Right lobe of liver (tissue), 6 donors: ENCODE data around the gene ASB4. TPM values are rescaled to one million over a fixed set of nuclear protein-coding genes. Genes with fewer than 3 reads are reported as not detected.
A peak's percentile ranks its signal among the peaks of the same experiment; 100 is the strongest.
"Not testable (repeated sequence)": the region's sequence is repeated elsewhere in the genome, so short reads cannot be mapped to it uniquely, and the experiment has no call there.

Experiments
- ATAC-seq, 4 donors: fragments of 200-7000 bp; cut with Tn5 transposase; one replicate each; pipeline ENCODE4 v1.9.1; 2020; ENCODE audit warnings: mild to moderate bottlenecking in 4 of 4, moderate library complexity in 4 of 4
- DNase-seq, 3 donors: peaks; one replicate each; pipeline ENCODE4 v3.0.0-alpha.2; 2020
- H3K27ac ChIP-seq, 3 donors: fragments of 200-600 bp; one replicate each; pipeline ENCODE4 v1.8.0; 2022
- H3K27me3 ChIP-seq, 2 donors: fragments of 200-600 bp; one replicate each; pipeline ENCODE4 v1.8.0; 2022
- H3K36me3 ChIP-seq, 4 donors: fragments of 200-600 bp; sonication (generic) in 1 of 4; one replicate each; pipeline versions ENCODE4 v1.5.1 to v1.8.0; 2017 to 2022; ENCODE audit warnings: control low read depth in 1 of 4
- H3K4me1 ChIP-seq, 4 donors: fragments of 200-600 bp; sonication (generic) in 1 of 4; one replicate each; pipeline versions ENCODE4 v1.5.1 to v1.8.0; 2017 to 2022; ENCODE audit warnings: control low read depth in 1 of 4
- H3K4me3 ChIP-seq, 3 donors: fragments of 200-600 bp; one replicate each; pipeline ENCODE4 v1.8.0; 2022
- H3K9me3 ChIP-seq, 4 donors: fragments of 200-600 bp; sonication (generic) in 1 of 4; one replicate each; pipeline versions ENCODE4 v1.5.1 to v1.8.0; 2017 to 2022; ENCODE audit warnings: control low read depth in 1 of 4
- POLR2A ChIP-seq: fragments of 450-650 bp; IDR thresholded peaks from one replicate; pipeline ENCODE4 v1.6.1; 2017; ENCODE audit warnings: antibody characterized with exemption, mild to moderate bottlenecking
- WGBS: methylation state at CpG from one replicate; pipeline ENCODE4 v1.1.6; 2018; ENCODE audit warnings: low coverage, low lambda C conversion rate; ENCODE audit not compliant: insufficient coverage; ENCODE audit errors: missing lambda C conversion rate; 5-methylcytosine and 5-hydroxymethylcytosine counted together
- intact Hi-C, 2 donors: fragments of 100-400 bp; cut with DNase I; formaldehyde crosslinking; loops; one replicate each; pipeline versions ENCODE4 v1.11.2 to v1.14.1; 2022
- total RNA-seq, 6 experiments: library from RNA; depleted of rRNA in 2 of 6; stranded (reverse); fragments of >200 nt in 2 of 6; fragmentation: NEBNext Ultra II Directional in 3 of 6; extraction: Animal tissue kit (Norgen Biotek cat#: 25700) in 3 of 6; gene quantifications; one replicate each; pipeline versions ENCODE4 v1.1.0 to v1.2.4, GENCODE V29; 2016 to 2023
- TF ChIP-seq, protein P1 (sequence below), 4 donors: fragments of 200-600 bp in 3 of 4; fragments of 450-650 bp in 1 of 4; IDR thresholded peaks; one replicate each; pipeline versions ENCODE4 v1.5.1 to v1.8.0; 2016 to 2022; ENCODE audit warnings: antibody characterized with exemption in 4 of 4, mild to moderate bottlenecking in 2 of 4
- donor health status: DM: no; HTN: yes; CAD: no.
- donor health status: DM: no; HTN: no; CAD: no.
- donor health status: DM: no; HTN: no; CAD: no.
- donor health status: DM: no; HTN: yes; CAD: no.
- donor health status: DM: no; HTN: yes; CAD: no.

ASB4 gene
- total RNA-seq, 6 experiments from 2014 or later: 0.29 to 3.4 (median 0.49) TPM; not detected in 1

GRCh38 chr7:95444796-95445195 lies 40.9 kb upstream of the ASB4 start:
- 41% methylated on average over 2 of the region's 2 CpGs for WGBS
- DNase-seq (no peak), ATAC-seq (peak in 1 of 4 donors; percentile 7)
- TF ChIP-seq, protein P1, sequence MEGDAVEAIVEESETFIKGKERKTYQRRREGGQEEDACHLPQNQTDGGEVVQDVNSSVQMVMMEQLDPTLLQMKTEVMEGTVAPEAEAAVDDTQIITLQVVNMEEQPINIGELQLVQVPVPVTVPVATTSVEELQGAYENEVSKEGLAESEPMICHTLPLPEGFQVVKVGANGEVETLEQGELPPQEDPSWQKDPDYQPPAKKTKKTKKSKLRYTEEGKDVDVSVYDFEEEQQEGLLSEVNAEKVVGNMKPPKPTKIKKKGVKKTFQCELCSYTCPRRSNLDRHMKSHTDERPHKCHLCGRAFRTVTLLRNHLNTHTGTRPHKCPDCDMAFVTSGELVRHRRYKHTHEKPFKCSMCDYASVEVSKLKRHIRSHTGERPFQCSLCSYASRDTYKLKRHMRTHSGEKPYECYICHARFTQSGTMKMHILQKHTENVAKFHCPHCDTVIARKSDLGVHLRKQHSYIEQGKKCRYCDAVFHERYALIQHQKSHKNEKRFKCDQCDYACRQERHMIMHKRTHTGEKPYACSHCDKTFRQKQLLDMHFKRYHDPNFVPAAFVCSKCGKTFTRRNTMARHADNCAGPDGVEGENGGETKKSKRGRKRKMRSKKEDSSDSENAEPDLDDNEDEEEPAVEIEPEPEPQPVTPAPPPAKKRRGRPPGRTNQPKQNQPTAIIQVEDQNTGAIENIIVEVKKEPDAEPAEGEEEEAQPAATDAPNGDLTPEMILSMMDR (IDR thresholded peaks at IDR 0.05): no peak
- no peak for TF ChIP-seq POLR2A
- H3K36me3 ChIP-seq: no peaks in the 10 kb centered on the region
- intact Hi-C loops: no loop called here
- H3K9me3 ChIP-seq: peaks cover 0 to 3% (median 0%) of the 10 kb centered on the region in 4 donors
- peaks cover 0 to 22% (median 5%) of the 10 kb centered on the region in 4 donors for H3K4me1 ChIP-seq
- H3K27ac ChIP-seq: peak overlapping the region in 1 of 3 donors; percentile 12
- H3K4me3 ChIP-seq: no peak overlapping the region
- H3K27me3 ChIP-seq: no peaks in the 10 kb centered on the region

DNA sequence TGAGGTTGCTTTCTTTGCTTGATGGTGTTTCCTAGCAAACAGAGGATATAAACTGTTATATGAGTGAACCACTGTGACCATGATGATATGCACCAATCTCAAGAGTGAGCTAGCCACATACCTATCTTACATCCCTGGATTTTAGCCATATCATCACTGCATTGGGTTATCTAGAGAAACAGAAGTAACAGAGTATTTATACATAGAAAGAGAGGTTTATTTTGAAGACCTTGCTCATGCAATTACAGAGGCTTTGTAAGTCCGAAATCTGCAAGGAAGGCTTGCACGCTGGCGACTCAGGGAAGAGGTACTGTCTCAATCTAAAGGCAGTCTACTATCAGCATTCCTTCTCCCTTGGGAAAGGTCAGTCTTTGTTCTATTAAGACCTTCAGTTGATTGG lies 39.1 kb upstream of the ASB4 start:
- H3K27me3 ChIP-seq: no peaks in the 10 kb centered on the region
- ATAC-seq: no peak
- peaks cover 0 to 3% (median 0%) of the 10 kb centered on the region in 4 donors for H3K9me3 ChIP-seq
- TF ChIP-seq, protein P1 (IDR thresholded peaks at IDR 0.05): no peak
- no peak for TF ChIP-seq POLR2A
- H3K36me3 ChIP-seq: no peaks in the 10 kb centered on the region
- no peak for DNase-seq
- intact Hi-C loops: no loop called here
- peaks cover 0 to 7% (median 1%) of the 10 kb centered on the region in 4 donors for H3K4me1 ChIP-seq
- 90% methylated on average over 3 of the region's 3 CpGs for WGBS
- H3K27ac ChIP-seq: no peak overlapping the region
- H3K4me3 ChIP-seq: no peak overlapping the region

DNA sequence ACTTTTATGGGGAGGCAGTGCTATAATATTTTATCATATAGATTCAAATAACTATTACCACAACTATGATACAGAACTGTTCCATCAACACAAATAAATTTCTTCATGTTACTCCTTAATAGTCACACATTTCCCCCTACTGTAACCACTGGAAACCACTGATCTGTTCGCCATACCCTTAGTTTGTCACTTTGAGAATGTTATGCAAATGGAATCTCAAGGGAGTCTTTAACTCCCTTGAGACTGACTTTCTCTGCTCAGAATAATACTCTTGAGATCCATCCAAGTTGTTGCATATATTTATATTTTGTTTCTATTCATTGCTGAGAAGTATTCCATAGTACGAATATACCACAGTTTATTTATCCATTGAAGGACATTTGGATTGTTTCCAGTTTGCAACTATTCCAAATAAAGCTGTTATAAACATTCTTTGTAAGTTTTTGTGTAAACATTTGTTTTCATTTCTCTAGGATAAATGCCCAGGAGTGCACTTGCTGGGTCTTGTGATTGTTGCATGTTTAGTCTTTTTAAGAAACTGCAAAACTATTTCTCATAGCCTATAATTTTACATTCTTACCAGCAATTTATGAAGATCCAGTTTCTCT lies 31.2 kb upstream of the ASB4 start:
- WGBS: 64% methylated on average over 2 of the region's 2 CpGs
- Histone ChIP-seq H3K27me3 (no peaks in the 10 kb centered on the region), H3K27ac (no peak overlapping the region), H3K4me1 (no peaks in the 10 kb centered on the region), H3K36me3 (no peaks in the 10 kb centered on the region), H3K4me3 (no peak overlapping the region), H3K9me3 (no peaks in the 10 kb centered on the region)
- ATAC-seq (no peak), DNase-seq (no peak)
- TF ChIP-seq POLR2A: no peak
- TF ChIP-seq, protein P1 (IDR thresholded peaks at IDR 0.05): no peak
- intact Hi-C loops: no loop called here

DNA sequence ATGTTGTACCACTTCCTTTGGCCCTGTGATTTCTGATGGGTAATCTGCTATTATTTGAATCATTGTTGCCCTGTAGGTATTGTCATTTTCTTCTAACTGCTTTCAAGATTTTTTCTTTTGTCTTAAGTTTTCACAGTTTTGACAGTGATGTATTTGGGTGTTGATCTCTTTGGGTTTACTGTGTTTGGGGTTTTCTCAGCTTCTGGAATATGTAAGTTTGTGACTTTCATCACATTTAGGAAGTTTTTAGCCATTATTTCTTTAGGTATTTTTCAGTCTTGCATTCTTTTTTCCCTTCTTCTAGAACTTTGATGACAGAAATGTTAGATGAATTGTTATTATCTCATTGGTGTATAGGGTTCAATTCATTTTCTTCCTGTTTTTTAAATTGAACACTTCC lies 27.8 kb upstream of the ASB4 start:
- Histone ChIP-seq H3K4me3 (no peak overlapping the region), H3K36me3 (no peaks in the 10 kb centered on the region), H3K9me3 (no peaks in the 10 kb centered on the region), H3K27me3 (no peaks in the 10 kb centered on the region), H3K4me1 (no peaks in the 10 kb centered on the region), H3K27ac (no peak overlapping the region)
- intact Hi-C loops: no loop called here
- DNase-seq (no peak), ATAC-seq (no peak)
- no peak for TF ChIP-seq POLR2A
- TF ChIP-seq, protein P1 (IDR thresholded peaks at IDR 0.05): no peak

GRCh38 chr7:95460653-95461052 lies 25.1 kb upstream of the ASB4 start:
- H3K27me3 ChIP-seq, H3K4me3 ChIP-seq, H3K27ac ChIP-seq, H3K36me3 ChIP-seq, DNase-seq, H3K4me1 ChIP-seq, intact Hi-C loops, H3K9me3 ChIP-seq: not testable (repeated sequence)
- no CpG with 5 or more reads among the region's 2 CpGs for WGBS
- peak in 1 of 4 donors; percentile 16 for ATAC-seq
